ENCODE results near the gene IFNL2. TPM values are rescaled to one million over a fixed set of nuclear protein-coding genes. Genes with fewer than 3 reads are reported as not detected.

The IFNL2 gene
- total and polyA plus RNA-seq, 9 of the 15 experiments (the other 6 are each of a cell fraction or from before 2014, with no cell fraction given): not detected

GRCh38 chr19:39299404-39299803 lies 31.2 kb downstream of the IFNL2 start:
- Histone ChIP-seq H3K9me1 (ENCODE audit: control insufficient read depth, insufficient read depth, low read length) (no peaks in the 10 kb centered on the region), H3K4me3 (no peak overlapping the region), H3K9ac (ENCODE audit: insufficient read depth in 1 of 2, low read depth in 2 of 2, low read length in 2 of 2) (no peak overlapping the region), H3K36me3 (ENCODE audit: control insufficient read depth, insufficient read depth, low read length) (no peaks in the 10 kb centered on the region), H3K9me3 (replicated peaks; ENCODE audit: control insufficient read depth, insufficient read depth, low read depth, low read length) (no peaks in the 10 kb centered on the region), H3K4me2 (ENCODE audit: insufficient read depth, low read length) (no peak overlapping the region), H2AFZ (ENCODE audit: low read depth, low read length) (no peak overlapping the region), H4K20me1 (replicated peaks; ENCODE audit: control insufficient read depth, insufficient read depth, low read length) (no peaks in the 10 kb centered on the region), H3K79me2 (ENCODE audit: control insufficient read depth, insufficient read depth, low read length) (no peaks in the 10 kb centered on the region), H3K27me3 (ENCODE audit: control insufficient read depth in 2 of 2, insufficient read depth in 2 of 2, low read length in 2 of 2) (peaks cover 4 to 10% of the 10 kb centered on the region in 2 experiments; a peak in 2 of 5 replicates), H3K4me1 (replicated peaks in 1 of 2; ENCODE audit: control insufficient read depth in 2 of 2, insufficient read depth in 2 of 2, low read length in 2 of 2) (peaks cover 0 to 13% of the 10 kb centered on the region in 2 experiments; a peak in 2 of 5 replicates), H3K27ac (ENCODE audit: extremely low read depth, low read depth, low read length) (no peak overlapping the region)
- in situ Hi-C loops (cut with MboI) (no loop called here), intact Hi-C loops (cut with micrococcal nuclease) (no loop called here)
- no peak for FAIRE-seq
- BruUV-seq (replicated peaks): no TSS peak
- ChIA-PET CTCF (ENCODE audit: low intra/inter-chr PET ratio) (no interaction called here), POLR2A (interaction anchor here (0.6 to 1.7 kb wide), 2 partner anchors 10 to 24 kb away, joined by 3 to 6 read pairs; no protein-coding TSS in a partner anchor)
- TF ChIP-seq TAF9B (IDR thresholded peaks at IDR 0.05; ENCODE audit: partially characterized antibody) (no peak), ZNF398 (CRISPR knock-in tag; IDR thresholded peaks at IDR 0.05) (no peak), NR2C1 (IDR thresholded peaks at IDR 0.05) (no peak), NR2C1 (tag; IDR thresholded peaks at IDR 0.05) (no peak), ATF1 (CRISPR knock-in tag; IDR thresholded peaks at IDR 0.05) (no peak), ATF1 (tag; IDR thresholded peaks at IDR 0.05) (no peak), HMBOX1 (IDR thresholded peaks at IDR 0.05) (no peak), ZNF408 (CRISPR knock-in tag; IDR thresholded peaks at IDR 0.05; ENCODE audit: low read depth) (no peak), SLC30A9 (CRISPR knock-in tag; IDR thresholded peaks at IDR 0.05) (no peak), NR2C2 (CRISPR knock-in tag; IDR thresholded peaks at IDR 0.05) (no peak), NR2C2 (tag; IDR thresholded peaks at IDR 0.05) (no peak), ZNF134 (CRISPR knock-in tag; conservative IDR thresholded peaks at IDR 0.05) (no peak), PREB (CRISPR knock-in tag; IDR thresholded peaks at IDR 0.05) (no peak), CREB3L1 (IDR thresholded peaks at IDR 0.05; ENCODE audit: borderline replicate concordance, low read depth) (no peak), ADNP (tag; IDR thresholded peaks at IDR 0.05) (no peak), ZNF778 (CRISPR knock-in tag; IDR thresholded peaks at IDR 0.05) (no peak), ZC3H11A (IDR thresholded peaks at IDR 0.05; ENCODE audit: low read depth, low read length) (no peak), ILF3 (IDR thresholded peaks at IDR 0.05; ENCODE audit: borderline replicate concordance) (no peak), KAT7 (CRISPR knock-in tag; IDR thresholded peaks at IDR 0.05; ENCODE audit: borderline replicate concordance) (no peak)
- no peak for DNase-seq (ENCODE audit: extremely low read depth in 1 of 4, low spot score in 3 of 4)
- ATAC-seq: no peak
- 50% methylated on average over 7 of the region's 9 CpGs for WGBS (ENCODE audit: insufficient coverage, low coverage, missing lambda C conversion rate)

All from K562 (cell line).